Measurements from ENCODE around the gene SCAMP1.
"Not testable (repeated sequence)": the region's sequence is repeated elsewhere in the genome, so short reads cannot be mapped to it uniquely, and the experiment has no call there.

Gene SCAMP1

DNA sequence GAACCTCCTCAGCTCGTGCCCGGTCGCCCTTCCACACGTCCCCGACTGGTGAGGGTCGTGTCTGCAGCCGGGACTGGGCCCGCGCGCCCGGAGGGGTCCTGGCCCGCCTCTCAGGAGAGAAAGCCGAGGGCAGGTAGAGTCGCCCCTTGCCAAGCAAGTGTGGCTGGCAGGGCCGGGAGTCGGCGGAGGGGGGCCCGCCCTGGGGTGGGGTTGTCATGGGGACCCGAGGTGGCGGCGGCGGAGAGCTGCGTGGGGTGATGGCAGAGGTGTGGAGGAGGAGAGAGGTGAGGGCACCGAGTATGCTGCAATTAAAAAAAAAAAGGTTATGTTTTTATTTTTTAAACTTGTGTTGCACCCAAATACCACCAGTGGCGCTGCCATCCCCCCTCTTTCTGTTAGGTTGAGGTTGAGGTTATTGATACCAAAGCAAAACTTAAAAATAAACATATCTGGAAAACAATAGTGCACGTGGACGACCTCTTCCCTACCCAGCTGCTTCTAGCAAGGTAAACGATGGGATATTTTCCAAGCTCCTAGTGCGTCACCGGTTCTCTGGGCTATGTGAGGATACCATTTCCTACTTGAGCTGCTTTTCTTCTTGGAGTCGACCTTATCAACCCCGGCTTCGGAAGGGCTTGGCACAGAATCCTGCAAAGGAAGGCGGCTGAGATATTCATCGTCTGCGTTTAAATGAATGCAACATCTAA, 660 bp downstream of the SCAMP1 start:
- peak; percentile 82 for DNase-seq (ENCODE audit: low read depth)

- DNase-seq (ENCODE audit: low read depth): no peak
These were observed 1.2 kb downstream of the SCAMP1 start for GRCh38 chr5:78361631-78361993.

DNA sequence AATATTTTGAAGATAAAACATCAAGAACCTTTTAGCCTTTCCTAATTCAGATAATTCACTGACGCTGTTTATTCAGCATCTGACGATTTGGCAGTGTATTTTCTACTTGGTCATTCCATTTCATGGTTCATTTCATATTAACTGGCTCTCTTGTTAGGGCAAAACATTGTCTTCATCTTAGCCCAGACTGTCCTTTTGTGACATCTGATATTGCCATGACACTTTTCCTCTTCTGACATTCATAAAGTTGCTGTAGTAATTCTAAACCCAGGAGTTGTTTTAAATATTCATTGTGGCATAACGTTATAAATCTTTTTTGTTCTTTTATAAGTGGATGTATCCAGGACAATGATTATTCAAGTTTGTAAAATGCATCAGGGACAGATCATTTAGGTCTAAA, 1.8 kb downstream of the SCAMP1 start:
- no peak for DNase-seq (ENCODE audit: low read depth)

DNA sequence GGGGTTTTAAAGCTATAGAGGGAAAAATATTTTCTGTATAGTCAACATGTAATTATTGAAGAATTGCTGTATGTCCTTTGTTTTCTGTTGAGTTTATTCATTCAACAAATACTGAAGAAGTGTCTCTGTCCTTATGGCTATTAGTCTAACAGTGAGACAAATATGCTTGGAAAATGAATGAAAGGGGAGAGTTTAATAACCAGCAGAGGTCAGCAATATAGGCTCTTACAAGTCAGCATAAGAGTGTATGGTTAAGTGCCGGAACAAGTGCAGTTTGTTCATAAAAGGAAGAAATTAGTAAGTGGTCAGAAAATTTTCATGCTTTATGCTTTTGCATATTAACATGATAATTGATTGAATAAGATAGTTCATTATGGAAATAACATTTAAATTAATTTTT, 3.6 kb downstream of the SCAMP1 start:
- DNase-seq (ENCODE audit: low read depth): no peak

DNA sequence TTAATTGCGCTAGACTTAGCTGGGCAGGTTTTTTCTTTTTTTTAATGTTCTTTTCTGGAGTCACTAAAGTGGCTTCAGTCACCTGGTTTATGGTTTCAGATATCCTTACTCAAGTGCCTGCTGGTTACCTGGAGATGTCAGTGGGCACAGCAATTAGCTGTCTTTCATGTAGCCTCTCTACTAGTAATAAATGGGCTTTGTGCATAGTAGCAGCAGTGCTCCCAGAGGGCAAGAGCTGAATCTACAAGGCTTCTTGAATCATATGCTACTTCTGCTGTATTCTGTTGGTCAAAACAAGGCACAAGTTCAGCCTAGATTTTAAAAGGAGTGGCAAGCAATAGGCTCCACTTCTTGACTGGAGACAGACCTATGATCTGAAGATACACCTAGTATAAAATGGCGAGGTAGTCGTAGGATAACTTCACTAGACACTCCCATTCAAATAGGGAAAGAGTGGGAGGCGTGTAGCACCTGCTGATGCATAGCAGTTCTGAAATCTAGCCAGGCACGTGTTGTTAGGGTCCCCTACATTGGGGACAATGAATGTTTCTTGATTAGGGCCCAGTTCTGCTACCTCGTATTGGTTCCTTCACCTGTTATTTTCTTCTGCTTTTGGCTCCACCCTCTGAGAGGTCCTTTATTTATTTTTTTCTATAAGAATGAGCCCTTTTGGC, 7.0 kb downstream of the SCAMP1 start:
- no peak for DNase-seq (ENCODE audit: low read depth)

DNA sequence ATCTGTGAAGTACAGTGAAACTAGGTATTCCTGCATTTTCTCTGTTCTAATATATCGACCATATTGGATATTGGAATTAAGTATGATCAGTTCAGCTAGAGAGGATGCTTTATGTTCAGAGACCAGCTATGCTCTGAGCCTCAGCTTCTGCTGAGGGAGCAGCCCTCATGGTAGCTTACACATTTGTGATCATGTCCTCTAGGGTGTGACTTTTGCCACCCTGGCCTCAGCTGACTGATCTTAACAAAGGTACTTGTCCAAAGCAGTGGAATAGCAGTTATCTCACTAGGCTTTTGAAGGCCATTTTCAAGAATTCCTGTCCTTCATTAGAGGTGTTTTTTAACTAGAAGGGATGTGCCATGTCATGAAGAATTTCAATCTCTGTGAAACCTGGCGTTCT, 9.3 kb downstream of the SCAMP1 start:
- DNase-seq (ENCODE audit: low read depth): no peak

DNA sequence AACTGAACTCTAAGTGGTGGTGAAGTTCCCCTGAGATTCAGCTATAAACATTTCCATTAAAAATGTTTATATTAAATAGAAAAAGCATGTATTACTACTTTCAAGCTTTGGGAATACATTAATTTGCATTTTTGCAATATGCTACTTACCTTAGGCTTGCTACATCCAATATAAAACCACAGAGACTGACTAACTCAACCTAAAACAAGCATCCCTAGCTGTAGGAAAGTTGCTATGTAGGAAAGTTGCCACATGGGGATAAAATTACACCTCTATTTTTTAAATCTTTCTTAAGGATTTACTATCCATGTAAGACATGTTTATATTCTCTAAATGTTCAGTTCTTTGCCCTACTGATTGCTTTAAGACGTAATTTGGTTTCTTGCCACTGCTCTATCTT, 12.8 kb downstream of the SCAMP1 start:
- DNase-seq (ENCODE audit: low read depth): no peak

- DNase-seq (ENCODE audit: low read depth): no peak
These were observed 15.9 kb downstream of the SCAMP1 start for GRCh38 chr5:78376315-78376714.

- DNase-seq (ENCODE audit: low read depth): peak; percentile 22
These were observed 16.8 kb downstream of the SCAMP1 start for GRCh38 chr5:78377056-78377717.

DNA sequence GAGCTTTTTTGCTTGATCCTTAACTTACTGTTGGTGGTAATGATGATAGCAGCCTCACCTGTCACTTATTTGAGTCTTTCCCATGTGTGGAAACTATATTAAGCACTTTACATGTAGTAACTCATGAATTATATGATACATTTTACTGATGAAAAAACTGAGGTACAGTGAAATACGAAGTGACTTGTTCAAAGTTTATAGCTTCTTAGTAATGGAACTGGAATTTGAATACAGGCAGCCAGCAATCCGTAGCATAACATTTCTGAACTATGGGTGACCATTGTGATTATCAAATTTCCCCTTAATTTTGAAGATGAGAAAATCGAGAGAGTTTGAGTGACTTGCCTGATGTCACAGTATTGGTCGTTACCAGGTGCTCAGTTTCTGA, 17.3 kb downstream of the SCAMP1 start:
- DNase-seq (ENCODE audit: low read depth): peak; percentile 19

- no peak for DNase-seq (ENCODE audit: low read depth)
These were observed 27.2 kb downstream of the SCAMP1 start for GRCh38 chr5:78387468-78388153.

DNA sequence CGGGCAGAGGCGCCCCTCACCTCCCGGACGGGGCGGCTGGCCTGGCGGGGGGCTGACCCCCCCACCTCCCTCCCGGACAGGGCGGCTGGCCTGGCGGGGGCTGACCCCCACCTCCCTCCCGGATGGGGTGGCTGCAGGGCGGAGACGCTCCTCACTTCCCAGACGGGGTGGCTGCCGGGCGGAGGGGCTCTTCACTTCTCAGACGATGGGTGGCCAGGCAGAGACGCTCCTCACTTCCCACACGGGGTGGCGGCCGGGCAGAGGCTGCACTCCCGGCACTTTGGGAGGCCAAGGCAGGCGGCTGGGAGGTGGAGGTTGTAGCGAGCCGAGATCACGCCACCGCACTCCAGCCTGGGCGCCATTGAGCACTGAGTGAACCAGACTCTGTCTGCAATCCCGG, 30.9 kb downstream of the SCAMP1 start:
- DNase-seq (ENCODE audit: low read depth): not testable (repeated sequence)

DNA sequence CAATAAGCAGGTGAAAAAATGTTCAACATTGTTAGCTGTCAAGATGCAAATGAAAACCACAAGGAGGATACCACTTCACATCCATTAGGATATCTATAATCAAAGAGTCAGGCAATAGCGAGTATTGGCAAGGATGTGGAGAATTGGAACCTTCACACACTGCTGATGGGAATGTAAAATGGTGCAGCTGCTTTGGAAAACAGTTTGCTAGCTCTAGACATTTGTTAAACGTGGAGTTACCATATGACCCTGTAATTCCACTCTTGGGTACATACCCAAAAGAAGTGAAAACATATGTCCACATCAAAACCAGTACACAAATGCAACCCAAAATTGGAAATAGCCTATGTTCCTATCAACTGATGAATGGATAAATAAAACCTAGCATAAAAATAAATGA, 37.4 kb downstream of the SCAMP1 start:
- DNase-seq (ENCODE audit: low read depth): no peak

GRCh38 chr5:78399116-78399515, 38.7 kb downstream of the SCAMP1 start:
- DNase-seq (ENCODE audit: low read depth): no peak

- DNase-seq (ENCODE audit: low read depth): no peak
These were observed 44.4 kb downstream of the SCAMP1 start for GRCh38 chr5:78404682-78405293.

GRCh38 chr5:78405829-78406750, 45.7 kb downstream of the SCAMP1 start:
- DNase-seq (ENCODE audit: low read depth): peak; percentile 88

DNA sequence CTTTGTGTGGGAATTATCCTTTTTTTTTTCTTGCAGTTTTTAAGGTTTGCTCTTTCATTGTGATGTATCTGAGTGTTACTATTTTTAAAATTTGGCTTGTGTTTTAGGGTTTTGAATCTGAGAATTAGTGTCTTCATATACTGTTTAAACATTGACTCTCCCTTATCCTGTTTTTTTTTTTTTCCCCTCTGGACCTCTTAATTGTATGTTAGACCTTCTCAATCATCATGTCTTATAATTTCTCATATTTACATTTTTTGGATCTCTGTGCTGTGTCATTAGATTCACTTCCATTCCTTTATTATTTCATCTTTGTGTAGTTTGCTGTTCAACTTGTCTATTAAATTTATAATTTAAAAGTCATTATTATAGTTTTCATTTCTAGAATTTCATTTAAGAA, 47.0 kb downstream of the SCAMP1 start:
- DNase-seq (ENCODE audit: low read depth): no peak

- no peak for DNase-seq (ENCODE audit: low read depth)
These were observed 51.2 kb downstream of the SCAMP1 start for GRCh38 chr5:78411586-78411985.

DNA sequence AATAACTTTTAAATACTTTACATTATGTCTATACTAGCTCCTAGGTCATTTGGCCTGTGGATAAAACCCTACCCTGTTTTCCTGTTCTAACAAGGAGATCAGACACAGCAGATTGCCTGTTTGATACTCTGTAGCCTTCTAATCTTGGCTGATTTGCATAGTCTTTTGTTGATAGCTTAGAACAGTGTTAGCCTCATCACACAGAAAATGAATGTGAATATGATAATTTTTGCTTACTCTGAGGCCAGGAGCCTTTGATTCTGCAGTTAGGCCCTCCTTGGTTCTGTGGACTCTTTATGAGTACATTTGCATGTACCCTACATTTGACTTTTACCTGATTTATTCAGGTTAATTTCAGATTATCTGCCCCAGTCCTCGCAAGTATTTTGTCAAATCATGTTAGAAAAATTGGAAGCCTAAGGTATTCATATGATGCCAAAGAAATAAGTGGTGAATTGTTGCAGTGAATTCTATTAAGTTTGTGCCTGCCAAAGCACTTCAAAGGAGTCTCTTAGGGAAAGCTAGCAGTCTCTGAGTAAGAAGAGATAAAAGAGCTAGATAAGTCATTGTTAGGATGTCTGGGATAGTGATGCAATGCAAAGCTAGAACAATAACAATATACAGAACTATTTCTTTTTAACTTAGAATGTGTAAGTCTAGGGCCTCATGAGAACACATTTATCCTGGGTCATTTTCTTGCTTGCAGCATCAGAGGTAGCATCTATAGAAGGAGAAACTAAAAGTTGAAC, 56.4 kb downstream of the SCAMP1 start:
- peak; percentile 7 for DNase-seq (ENCODE audit: low read depth)

DNA sequence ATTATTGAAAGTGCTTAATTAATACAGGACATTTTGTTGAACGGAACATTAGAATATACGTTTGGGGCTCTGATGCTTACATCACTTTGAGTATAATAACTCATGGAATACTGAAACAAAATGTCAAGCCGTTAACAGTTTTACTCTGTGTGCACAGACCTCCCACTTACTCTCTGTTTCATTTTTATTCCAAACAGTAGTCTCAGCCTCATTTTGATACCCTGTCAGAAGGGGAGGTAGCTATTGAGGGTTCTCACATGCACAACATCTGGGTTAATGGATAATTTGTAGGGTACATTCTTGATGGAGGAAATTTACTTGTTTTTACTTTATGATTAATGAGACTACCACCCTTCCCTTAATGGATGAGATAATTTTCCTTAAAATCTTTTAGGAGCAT, 59.0 kb downstream of the SCAMP1 start:
- DNase-seq (ENCODE audit: low read depth): no peak

DNA sequence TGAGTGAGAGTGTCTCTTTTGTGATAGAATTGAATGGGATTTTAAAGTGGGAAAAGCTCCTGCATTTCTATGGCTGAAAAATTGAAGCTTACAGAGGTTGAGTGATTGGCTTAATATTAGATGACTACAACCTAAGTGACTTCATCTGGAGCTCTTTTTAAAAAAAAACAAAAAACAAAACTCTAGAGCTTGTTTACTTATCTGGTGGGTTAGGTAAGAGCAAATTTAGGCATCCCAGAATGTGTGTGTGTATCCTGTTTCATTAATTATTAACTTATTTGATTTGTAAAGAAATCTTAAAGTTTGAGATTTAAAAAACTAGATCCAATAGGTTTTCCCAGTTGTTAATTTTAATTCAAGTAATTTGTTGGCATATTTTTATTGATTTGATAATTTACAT, 60.1 kb downstream of the SCAMP1 start:
- DNase-seq (ENCODE audit: low read depth): no peak

Data from ELR (cell line).